T-helper 2 cell treated with Interferon-gamma antibody and Interleukin-4, amounts not matched to agents 100 ng/mL and 5 ng/mL, for 36 hours (primary cell): ENCODE data around the gene ZNF132. TPM values are rescaled to one million over a fixed set of nuclear protein-coding genes. Genes with fewer than 3 reads are reported as not detected.
"Not testable (repeated sequence)": the region's sequence is repeated elsewhere in the genome, so short reads cannot be mapped to it uniquely, and the experiment has no call there.

ENCODE experiments used
- intact Hi-C: fragments of 100-400 bp; cut with micrococcal nuclease; formaldehyde crosslinking; loops from one replicate; pipeline ENCODE4 v1.15.1; 2023
- total RNA-seq: library from RNA; stranded (reverse); gene quantifications from 2 replicates; pipeline ENCODE4 v1.2.3, GENCODE V29; 2022

Gene ZNF132
- total RNA-seq, 1 donor from 2014 or later, result 4.0 TPM

DNA sequence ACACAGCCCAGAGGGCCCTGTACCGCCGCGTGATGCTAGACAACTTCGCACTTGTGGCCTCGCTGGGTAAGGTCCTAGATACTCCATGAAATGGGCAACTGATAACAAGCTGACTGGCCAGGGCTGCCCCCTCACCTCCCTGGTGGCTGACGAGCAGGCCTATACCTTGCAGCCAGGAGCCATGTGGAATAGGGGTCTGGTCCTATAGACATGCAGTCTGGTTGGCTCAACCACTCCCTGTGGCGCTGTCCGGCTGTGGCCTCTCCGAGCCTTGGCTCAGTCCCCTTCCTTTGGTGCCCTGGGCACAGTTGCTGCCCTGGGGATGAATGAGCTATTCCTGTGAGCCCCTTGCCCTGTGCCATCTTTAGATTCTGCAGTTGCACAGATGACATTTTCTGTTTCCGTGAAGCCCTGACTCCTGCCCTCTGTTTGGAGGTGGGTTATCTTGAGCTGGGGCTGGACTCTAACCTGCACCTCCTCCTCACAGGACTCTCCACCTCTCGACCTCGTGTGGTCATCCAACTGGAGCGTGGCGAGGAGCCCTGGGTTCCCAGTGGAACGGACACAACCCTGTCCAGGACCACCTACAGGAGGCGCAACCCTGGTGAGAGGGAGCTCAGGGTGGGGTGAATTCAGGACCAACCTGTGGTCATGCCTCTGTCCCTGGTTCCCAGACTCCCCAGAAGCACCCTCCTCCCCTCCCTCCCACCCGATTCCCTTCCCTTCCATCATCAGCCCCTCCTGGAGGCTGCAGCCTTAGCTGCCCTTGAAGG lies 29.5 kb upstream of the ZNF132 start:
- intact Hi-C loops, result no loop called here

- intact Hi-C loops, result no loop called here
Measured at GRCh38 chr19:58468216-58468839, 28.4 kb upstream of the ZNF132 start.

DNA sequence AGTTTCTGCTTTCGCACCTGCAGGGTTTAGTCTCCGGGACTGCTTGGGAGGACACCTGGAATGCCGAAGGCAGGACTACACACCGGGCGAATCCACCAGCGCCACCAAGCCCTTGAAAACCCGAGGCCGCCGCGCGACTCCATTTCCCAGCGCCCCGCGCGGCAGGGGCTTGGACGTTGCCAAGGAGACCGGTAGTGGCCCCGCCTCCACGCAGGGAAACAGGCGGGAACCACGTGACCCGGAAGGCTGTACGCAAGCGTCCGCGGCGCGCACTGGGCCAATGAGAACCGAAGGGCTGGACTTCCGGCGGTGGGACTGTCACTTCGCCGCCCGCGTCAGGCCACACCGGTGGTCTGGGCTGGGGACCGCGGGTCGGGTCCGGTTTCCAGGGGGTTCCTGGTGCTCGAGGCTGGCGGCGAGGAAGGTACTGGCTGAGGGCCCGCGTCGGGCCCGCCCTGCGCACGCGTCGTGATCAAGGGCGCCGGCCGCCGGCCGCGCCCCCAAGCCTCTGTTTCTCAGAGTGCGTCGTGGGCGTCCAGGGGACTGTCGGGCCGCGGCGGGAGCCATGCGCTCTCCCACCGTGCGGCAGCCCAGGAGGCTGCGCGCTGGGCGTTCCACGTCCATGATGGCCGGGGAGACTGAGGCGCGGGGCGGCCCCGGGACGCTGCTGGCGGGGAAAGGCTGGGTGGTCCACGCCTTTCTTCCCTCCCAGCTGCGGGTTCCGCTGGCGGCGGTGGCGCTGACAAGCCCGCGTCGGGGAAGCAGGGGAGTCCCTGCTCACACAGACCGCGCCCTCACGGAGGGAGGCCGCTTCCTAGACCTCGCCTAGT lies 27.0 kb upstream of the ZNF132 start, which contains the start of gene ZNF324:
TSS of gene ZNF324 (plus strand) at position 321 of the 830 bp plus-strand sequence. CDS start 2,106 bp downstream, outside the sequence.
- intact Hi-C loops, result loop anchor here (1.0 kb wide), 6 partner anchors 8 to 106 kb away; partner anchors contain the start of genes MZF1, RPS5, ZNF132 and ZNF324B

DNA sequence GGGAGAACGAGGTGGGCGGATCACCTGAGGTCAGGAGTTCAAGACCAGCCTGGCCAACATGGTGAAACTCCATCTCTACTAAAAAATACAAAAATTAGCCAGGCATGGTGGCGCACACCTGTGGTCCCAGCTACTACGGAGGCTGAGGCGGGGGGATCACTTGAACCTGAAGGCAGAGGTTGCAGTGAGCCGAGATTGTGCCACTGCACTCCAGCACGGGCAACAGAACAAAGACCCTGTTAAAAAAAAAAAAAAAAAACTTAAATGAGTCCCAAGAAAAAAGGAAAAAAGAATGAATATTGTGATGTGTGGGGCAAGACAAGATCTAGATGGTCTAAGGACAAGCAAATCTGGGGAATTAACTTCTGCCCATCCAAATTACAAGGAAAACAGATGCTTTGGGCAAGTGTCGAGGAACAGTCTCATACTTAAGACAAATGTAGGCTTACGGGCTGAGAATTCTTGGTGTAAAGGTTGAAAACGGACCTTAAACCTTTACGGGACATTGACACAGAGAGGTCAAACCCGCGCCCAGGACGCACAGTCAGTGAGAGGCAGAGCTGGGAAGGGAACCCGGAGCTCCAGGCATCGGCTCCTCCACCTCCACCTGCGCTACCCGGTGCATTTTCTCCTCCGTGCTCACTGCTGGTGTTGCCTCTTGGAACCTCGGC lies 26.3 kb upstream of the ZNF132 start:
- intact Hi-C loops, result loop anchor here (1.0 kb wide), 2 partner anchors 15 to 79 kb away; partner anchors contain the start of genes RPS5 and ZNF324B

- intact Hi-C loops, result no loop called here
Measured at GRCh38 chr19:58460039-58460438, 20.1 kb upstream of the ZNF132 start.

DNA sequence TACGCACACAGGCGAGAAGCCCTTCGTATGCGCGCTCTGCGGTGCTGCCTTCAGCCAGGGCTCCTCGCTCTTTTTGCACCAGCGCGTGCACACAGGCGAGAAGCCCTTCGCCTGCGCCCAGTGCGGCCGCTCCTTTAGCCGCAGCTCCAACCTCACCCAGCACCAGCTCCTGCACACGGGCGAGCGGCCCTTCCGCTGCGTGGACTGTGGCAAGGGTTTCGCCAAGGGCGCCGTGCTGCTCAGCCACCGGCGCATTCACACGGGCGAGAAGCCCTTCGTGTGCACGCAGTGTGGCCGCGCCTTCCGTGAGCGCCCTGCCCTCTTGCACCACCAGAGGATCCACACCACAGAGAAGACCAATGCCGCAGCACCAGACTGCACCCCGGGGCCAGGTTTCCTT lies 16.2 kb upstream of the ZNF132 start:
- intact Hi-C loops, result no loop called here

GRCh38 chr19:58455306-58455705 lies 15.4 kb upstream of the ZNF132 start:
- intact Hi-C loops, result no loop called here

DNA sequence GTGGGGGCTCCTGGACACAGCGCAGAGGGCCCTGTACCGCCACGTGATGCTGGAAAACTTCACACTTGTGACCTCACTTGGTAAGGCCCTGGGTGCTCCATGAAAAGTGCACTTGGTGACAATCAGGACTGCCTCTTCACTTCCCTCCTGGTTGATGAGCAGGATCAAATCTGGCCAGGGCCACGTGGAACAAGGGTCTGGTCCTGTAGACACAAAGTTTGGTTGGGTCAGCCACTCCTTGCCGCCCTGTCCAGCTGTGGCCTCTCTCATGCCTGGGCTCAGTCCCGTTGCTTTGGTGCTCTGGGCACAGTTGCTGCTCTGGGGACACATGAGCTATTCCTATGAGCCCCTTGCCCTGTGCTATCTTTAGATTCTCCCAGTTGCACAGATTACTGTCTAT lies 13.8 kb upstream of the ZNF132 start:
- intact Hi-C loops, result no loop called here

GRCh38 chr19:58451358-58452101 lies 11.6 kb upstream of the ZNF132 start, which contains the start of gene ZNF324B:
TSS of gene ZNF324B (plus strand) at chr19:58451622. CDS start at chr19:58453702, 2,080 bp downstream.
- intact Hi-C loops, result loop anchor here (1.0 kb wide), 7 partner anchors 11 to 146 kb away; partner anchors contain the start of genes ERVK3-1, ZBTB45, ZNF132 and ZNF446

GRCh38 chr19:58450856-58451357 lies 11.0 kb upstream of the ZNF132 start:
- intact Hi-C loops, result loop anchor here (1.0 kb wide), 7 partner anchors 11 to 146 kb away; partner anchors contain the start of genes ERVK3-1, ZBTB45, ZNF132 and ZNF446

DNA sequence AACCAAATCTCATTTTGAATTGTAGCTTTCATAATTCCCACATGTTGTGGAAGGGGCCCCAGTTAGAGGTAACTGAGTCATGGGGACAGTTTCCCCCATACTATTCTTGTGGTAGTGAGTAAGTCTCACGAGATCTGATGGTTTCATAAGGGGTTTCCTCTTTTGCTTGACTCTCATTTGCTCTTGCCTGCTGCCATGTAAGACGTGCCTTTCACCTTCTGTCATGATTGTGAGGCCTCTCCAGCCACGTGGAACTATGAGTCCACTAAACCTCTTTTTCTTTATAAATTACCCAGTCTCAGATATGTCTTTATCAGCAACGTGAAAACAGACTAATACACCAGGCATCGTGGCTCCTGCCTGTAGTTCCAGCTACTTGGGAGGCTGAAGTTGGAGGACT lies 10.0 kb upstream of the ZNF132 start:
- intact Hi-C loops, result not testable (repeated sequence)

GRCh38 chr19:58448860-58449259 lies 8.9 kb upstream of the ZNF132 start:
- intact Hi-C loops, result not testable (repeated sequence)

GRCh38 chr19:58442986-58443385 lies 3.0 kb upstream of the ZNF132 start:
- intact Hi-C loops, result not testable (repeated sequence)

DNA sequence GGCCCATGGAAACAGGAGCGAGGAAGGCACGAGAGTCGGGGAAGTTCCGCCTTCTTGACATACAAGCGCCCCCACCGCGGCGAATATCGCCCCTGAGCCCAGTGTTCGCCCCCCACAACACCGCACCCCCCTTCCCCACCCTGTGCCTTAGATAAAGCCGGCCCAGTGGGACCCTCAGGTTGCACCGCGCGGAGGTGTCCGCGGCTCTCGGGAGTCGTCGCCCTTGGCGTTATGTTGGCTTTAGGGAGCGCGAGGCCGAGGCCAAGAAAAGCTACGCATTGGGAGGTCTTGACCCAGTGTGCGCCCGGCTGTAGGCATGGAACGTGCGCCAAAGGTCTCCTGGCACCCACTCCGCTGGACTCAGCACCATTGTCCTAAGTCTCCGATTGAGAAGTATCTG lies 603 bp upstream of the ZNF132 start:
- intact Hi-C loops, result loop anchor here (1.0 to 2.0 kb wide), 11 partner anchors 11 to 257 kb away; partner anchors contain the start of genes ERVK3-1, MZF1, RPS5 and ZNF274

DNA sequence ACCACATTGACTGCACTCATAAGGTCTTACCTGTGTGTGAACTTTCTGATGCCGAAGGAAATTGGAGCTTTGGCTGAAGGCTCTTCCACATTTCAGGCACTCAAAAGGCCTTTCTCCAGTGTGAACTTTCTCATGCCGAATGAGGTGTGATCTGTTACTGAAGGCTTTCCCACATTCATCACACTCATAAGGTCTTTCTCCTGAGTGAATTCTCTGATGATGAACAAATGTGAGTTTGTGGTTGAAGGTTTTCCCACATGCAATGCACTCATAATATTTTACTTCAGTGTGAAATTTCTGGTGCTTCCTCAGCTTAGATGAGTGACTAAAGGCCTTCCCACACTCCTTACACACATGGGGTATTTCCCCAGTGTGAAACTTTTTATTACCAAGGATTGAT lies 5.7 kb downstream of the ZNF132 start:
- intact Hi-C loops, result no loop called here

GRCh38 chr19:58429745-58430144 lies 10.2 kb downstream of the ZNF132 start:
- intact Hi-C loops, result no loop called here

- intact Hi-C loops, result no loop called here
Measured at GRCh38 chr19:58428617-58429016, 11.3 kb downstream of the ZNF132 start.

DNA sequence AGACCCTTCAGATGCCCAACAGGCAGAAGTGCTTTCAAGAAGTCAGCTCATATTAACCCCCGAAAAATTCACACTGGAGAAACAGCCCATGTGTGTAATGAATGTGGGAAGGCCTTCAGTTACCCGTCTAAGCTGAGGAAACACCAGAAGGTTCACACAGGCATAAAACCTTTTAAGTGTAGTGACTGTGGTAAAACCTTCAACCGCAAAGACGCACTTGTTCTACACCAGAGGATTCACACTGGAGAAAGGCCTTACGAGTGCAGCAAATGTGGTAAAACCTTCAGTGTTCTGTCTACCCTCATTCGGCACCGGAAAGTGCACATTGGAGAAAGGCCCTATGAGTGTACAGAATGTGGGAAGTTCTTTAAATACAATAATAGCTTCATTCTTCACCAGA lies 22.9 kb downstream of the ZNF132 start:
- intact Hi-C loops, result no loop called here

DNA sequence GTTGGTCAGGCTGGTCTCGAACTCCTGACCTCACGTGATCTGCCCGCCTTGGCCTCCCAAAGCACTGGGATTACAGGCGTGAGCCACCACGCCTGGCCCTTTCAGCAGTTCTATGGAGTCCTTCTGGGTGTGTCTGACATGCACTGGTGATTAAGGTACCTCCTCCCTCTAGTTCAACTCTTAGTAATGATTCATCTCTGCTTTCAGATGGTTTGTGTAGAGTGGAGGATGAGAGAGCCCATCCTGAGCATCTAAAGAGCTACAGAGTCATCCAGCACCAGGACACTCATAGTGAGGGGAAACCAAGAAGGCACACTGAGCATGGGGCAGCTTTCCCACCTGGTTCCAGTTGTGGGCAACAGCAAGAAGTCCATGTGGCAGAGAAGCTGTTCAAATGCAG lies 23.3 kb downstream of the ZNF132 start:
- intact Hi-C loops, result no loop called here
